HG02852 (cell line): ENCODE measurements around the gene ENTPD2.
"Not testable (repeated sequence)": the region's sequence is repeated elsewhere in the genome, so short reads cannot be mapped to it uniquely, and the experiment has no call there.

Experiments
- ATAC-seq: cut with Tn5 transposase; IDR thresholded peaks from one replicate; pipeline ENCODE4 v1.9.1; 2021; ENCODE audit warnings: mild to moderate bottlenecking, moderate library complexity; ENCODE audit not compliant: unreplicated experiment

The ENTPD2 gene

DNA sequence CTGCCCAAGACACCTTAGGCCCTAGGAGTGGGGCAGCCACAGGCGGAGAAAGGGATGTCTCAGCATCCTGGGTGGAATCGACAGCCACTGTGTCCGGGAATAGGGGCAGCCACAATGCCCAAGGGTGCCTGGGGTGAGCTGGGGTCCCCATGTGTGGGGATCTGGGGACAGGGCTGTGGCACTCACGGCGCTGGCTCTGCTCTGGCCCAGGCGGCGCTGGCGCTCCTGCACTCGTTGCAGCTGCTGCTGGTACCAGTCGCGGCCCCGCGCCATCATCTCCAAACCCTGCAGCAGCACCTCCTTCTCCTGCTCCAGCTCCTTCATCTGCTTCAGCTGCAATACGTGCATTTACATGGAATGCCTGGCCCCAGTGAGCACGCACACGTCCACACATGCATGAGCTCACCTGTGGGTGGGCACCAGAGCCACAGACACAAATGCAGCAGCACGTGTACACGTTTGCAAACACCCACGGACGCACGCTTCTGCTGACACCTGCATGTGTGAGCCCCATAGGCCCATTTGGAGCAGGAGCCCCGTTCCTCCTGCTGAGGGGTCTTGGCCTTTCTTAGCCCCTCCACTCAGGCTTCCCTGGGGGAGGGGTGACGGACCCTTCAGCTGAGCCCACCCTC is 11.6 kb upstream of the ENTPD2 start:
- no peak for ATAC-seq

DNA sequence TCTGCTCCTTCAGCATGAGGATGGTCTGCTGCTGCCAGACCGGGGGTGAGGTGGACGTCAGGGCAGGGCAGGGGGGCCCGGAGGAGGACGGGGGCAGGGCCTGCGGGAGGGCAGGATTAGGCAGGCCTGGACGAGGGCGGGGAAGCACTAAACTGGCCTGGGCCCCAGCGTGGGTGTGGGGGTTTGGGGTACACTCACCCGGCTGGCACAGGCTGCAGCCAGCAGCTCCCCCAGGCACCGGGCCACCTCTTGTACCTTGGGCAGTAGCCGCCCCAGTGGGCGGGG is 11.0 kb upstream of the ENTPD2 start:
- ATAC-seq: no peak

DNA sequence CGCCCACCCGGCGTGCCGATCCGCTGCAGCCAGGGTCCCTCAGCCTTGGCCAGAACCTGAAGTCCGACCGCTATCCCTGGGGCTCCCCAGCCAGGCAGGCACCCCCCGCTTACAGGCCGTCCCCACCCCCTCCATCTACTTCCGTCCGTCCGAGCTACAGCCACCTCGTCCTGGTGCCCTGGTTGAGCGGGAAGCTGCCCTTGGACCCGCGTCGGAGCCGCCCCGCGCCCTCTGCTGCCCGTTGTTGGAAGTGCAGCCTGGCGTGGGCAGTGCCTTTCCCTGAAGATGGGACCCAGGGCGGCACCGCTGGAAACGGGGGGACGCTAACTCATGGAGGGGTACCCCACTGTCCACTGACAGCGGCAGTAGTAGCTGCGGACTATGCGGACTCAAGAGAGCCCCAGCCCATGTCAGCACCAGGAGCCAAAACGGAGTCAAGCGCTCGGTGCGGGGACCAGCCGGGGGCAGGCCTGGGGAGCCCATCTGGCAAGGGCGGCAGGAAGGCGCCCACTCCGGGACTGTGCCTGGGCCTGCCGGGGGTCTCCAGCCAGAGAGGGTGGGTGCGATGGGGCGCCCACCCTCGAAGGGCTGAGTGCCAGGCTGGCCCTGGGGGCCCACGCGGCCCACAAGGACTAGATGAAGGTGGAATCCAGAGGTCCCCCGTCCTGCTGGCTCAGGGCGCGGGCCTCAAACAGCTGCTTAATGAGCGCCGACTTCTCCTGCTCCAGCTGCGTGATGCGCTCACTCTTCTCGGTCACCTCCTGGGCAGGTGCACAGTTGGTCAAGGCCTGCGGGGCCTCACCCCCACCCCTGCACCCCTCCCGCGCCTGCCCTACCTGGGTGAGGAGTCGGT is 10.4 kb upstream of the ENTPD2 start:
- no peak for ATAC-seq

DNA sequence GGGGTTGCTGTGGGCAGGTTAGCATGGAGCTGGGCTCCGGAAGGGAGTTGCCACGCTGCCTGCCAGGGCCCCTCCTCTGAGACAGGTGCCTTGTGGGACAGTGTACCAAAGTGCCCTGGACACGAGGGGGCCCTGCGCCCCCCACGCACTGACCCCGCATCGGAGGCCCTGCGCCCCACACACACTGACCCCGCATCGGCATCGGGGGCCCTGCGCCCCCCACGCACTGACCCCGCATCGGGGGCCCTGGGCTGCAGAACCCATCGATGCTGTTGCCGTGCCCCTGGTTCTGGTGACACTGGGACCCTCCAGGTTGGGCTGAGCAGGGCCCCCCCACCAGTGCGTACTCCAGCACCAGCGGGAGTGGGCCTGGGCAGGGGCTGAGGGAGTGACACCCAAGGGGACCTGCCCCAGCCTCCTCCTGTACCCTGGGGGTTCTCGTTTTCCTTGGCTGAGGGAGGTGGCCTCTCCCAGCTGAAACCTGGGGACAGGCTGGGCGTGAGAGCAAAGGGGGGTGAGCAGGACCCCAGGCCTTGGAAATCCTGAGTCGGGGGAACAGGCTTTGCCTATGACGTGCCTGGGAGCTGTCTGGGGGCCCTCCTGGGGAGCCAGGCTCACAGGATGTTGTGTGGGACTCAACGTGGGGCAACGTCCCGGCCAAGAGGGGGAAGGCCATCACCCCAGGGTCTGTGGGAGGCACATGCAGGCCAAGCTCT is 9.6 kb upstream of the ENTPD2 start:
- no peak for ATAC-seq

DNA sequence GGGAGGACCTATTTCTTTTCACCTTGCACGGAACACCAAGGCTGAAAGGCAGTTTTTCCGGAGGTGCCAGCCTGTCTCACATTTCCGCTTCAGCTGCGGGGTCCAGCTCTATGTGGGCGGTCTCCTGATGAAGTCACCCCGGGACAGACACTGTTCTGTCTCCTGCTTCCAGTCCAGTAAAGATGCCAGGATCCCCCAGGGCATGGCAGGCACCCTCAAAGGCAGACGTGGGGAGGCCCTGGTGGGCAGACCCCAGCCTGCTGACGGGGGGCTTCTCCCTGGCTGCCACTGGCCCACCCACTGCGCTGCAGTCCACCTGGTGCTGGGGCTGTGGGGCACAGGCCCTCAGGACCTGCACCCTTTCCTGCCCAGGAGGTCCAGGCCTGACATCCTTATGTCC is 8.9 kb upstream of the ENTPD2 start:
- not testable (repeated sequence) for ATAC-seq

DNA sequence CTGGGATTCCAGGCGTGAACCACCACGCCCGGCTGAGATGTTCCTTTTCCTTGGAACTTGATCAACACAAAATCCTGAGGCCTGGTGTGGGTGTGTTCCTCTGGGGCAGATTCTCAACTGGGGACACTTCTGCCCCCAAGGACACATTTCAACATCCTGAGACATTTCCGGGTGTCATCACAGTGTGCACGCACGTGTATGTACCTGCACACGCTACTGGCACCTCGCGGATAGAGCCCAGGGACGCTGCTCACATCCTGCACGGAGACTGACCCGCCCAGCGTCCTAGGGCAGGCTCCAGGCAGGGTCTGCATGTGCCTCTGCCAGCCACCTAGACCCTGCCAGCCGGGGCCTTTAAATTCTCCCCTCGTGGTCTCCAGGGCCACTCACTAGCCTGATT is 8.5 kb upstream of the ENTPD2 start:
- no peak for ATAC-seq

DNA sequence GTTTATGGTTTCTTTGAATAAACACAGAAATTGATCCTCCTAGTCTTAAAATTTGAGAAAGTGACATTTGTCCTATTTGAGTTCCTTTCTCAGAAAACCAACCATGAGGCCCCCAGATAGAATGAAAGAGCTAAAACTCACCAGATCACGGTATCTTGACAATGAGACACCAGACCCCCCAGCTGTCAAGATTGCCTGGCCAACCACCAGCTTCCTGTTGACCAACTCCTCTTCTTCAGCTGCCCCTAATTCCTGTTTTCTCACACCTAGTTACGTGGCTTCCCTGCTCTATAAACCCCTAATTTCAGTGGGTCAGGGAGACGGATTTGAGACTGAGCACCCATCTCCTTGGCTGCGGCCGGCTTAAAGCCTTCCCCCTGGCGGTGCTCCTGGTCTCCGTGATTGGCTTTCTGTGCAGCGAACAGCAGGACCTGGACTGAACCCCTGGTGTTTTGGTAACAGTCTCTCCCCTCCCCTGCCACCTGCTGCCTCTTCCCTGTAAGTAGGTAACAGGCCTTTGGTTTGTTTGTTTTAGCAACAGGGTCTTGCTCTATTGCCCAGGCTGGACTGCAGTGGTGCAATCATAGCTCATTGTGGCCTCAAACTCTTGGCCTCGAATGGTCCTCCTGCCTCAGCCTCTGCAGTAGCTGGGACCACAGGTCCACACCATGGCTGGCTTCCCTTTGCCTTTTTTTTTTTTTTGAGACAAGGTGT is 4.8 kb upstream of the ENTPD2 start:
- ATAC-seq: no peak

DNA sequence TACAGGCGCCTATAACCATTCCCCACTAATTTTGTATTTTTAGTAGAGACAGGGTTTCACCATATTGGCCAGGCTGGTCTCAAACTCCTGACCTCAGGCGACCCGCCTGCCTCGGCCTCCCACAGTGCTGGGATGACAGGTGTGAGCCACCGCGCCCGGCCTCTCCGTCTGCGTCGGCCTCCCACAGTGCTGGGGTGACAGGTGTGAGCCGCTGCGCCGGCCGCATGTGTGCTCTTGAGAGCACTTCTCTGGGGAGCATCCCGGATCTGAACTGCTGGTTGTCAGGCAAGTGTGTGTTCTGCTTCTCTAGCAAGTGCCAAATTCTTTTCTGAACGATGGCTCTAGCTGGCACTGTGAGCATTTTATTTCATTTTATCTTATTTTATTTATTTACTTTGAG is 3.7 kb upstream of the ENTPD2 start:
- no peak for ATAC-seq

DNA sequence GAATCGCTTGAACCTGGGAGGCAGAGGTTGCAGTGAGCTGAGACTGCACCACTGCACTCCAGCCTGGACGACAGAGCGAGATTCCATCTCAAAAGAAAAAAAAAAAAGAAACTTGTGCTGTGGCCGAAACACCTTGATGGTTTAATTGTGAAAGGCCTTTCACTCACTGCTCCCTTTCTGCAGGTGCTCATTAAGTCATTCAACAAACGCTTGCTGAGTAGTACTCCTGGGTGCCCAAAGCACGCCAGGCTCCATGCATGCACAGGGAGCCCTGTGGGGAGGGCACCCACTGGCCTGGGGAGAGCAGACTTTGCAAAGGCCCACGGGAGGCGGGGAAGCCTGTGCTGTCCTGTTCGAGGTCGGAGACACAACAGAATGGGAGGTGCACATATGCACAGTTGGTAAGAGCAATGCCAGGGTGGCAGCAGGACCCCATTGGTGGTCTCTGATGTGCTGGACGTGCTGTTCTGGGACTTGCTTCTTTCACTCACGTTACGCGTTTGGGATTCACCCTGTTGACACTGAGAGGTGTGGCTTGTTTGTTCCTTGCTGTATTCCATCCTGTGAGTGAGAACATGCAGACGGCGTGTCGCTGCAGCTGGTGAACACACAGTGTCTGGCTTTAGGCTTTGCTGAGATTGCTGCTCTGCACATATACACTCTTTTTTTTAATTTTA is 3.0 kb upstream of the ENTPD2 start:
- no peak for ATAC-seq

DNA sequence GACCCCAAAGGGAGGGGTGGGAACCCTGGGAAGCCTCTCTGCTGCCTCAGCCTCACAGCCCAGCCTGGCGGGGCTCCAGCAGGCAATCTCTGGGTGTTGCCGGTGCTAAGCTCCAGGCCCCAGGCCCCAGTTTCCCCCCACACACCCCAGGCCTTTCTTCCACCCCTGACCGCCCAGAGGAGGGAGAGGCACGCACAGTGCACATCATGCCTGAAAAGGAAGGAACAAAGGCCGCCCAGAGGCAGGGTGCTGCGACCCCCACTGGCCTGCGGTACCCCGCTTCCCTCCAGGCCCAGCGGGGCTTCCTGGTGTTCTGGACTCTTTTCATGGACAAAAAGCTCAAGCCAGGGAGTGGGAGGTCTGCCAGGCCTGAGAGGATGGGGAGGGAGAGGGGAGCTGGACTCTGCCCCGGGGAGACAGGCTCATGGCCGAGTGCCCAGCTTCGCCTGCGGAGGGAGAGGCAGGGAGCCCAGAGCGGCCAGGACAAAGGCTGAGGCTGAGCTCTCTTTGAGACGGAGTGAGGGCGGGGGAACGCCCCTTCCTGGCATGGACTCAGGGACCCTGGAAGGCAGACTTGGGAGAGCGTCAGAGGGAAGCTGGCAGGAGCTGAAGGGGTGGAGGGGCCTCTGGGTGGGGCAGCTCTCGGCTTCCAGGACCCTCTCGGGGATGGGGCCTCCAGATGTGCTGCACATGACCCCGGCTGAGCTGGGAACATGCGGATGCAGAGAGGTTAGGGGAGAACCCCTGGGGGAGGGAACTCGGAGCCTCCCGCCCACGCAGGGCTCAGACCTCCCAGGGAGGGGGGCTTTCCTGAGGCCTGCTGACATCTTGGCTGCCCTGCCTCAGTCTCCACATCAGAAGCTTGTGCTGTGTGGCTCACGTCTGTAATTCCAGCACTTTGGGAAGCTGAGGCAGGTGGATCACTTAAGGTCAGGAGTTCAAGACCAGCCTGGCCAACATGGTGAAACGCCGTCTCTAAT is 1.8 kb upstream of the ENTPD2 start:
- no peak for ATAC-seq

DNA sequence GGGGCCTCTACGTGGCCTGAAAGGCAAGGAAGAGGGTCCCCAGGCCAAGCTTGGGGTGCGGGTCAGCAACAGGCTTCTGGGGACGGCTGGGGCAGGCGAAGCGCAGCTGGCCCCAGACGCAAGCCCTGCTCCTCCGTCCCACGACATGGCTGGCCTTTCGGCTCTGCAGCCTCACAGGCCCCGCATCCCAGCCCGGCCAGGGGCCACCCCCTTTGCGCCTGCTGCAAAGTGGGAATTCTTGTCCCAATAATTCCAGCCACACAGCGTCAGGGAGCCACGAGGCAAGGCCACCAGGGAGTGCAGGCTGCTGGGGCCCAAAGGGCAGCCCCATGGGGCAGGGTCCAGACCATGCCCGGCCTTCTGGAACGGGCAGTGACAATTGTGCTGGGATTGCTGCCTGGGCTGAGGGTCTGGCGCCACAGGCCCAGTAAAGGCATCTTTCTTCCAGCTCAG is 1.1 kb upstream of the ENTPD2 start:
- no peak for ATAC-seq

DNA sequence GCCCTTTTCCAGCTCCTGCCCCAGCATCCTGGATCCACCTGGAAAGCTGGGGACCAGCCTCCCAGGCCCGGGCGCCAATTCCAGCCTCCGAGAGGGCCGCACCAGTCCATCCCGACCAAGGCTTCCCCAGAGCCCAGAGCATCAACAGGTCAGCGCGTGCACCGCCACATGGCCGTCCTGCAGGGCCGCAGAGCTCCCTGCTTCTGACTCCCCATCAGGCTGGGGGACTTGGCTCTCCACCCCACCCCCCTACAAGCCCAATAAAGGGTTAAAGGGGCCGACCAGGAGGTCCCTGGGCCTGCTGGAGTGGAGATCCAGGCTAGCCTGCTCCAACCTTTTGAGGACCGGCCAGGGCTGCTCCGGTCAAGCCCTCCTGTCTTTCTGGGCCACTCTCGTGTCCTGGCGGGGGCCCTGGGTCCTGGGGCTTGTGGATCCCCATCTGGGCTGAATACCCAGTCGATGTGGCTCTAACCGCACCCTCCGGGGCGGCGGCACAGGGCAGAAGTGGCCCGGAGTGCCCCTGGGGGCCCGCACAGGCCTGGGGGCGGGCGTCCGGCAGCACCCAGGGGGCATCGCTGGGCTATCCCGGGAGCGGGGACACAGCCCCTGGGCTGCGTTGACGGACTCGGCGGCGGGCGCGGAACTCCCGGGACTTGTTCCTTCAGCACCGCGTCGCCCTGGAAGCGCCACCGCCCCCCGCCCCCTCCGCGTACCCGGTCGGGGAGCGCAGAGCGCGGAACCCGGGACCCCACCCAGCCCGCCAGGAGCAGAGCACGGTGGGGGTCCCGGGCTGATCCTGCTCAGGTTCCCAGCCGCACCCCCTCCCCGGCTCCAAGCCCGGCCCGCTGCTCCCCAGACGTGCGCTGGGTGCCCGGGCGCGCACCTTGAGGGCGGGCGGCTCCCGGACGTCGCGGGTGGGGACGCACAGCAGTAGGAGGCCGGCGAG is 590 bp downstream of the ENTPD2 start:
- ATAC-seq: no peak

DNA sequence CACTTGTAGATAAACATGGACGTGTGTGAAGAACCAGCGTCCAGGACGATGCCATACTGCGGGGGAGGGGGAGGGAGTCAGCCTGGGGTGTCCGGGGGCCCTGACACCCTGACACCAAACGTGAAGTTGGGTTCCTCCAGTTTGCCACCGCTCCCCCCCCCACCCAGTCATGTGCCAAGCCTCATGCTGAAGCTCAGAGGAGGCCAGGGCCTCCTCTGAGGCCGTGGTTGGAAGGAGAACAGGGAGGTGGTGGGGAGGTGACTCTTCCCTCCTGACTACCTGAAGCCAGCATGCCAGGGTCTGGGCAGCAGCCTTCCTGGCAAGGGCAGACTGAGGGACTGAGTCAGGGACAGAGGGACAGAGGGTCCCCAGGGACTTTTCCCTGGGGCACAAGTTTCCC is 1.6 kb downstream of the ENTPD2 start:
- no peak for ATAC-seq

DNA sequence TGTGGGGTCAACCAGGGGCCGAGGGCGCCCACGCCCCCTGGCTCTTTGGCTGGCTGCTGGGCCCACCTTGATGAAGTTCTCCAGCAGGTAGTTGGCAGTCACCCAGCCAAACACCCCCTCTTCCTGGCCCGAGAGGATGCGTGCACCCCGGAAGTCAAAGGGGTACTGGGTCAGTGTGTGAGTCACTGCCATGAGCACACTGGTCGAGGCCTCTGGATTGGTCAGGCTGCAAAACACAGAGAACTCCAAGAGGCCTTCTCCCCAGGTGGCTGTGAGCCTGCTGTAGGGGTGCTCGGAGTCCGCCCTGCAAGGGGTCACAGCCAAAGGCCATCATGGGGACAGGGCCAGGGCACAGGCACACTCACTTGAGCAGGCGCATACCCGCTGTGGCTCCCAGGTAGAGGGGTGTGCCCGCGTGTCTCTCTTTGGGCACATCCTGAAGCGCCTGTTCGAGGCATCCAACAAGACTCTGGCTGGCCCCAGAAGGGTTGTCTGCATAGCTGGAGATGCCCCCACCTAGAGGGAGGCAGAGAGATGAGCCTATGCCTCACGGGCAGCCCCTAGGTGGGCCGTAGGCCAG is 2.6 kb downstream of the ENTPD2 start:
- no peak for ATAC-seq

DNA sequence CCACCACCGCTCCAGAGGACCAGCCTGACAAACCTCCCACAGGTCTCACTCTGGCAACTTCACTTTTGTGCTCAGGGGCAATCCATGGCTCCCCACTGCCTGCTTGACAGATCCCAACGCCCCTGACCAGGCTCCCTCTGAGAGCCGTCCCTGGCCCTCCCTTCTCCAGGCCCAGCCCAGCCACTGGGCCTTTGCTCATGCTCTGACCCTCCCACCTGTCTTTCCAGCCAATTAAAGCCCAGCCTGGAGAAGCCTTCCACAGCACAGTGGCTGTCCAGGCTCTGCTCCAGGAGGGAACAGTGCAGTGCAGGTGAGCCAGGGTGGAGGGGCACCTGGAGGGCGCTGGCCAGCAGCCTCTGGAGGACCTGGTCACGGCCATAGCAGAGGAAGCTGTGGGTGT is 3.3 kb downstream of the ENTPD2 start:
- ATAC-seq: no peak

DNA sequence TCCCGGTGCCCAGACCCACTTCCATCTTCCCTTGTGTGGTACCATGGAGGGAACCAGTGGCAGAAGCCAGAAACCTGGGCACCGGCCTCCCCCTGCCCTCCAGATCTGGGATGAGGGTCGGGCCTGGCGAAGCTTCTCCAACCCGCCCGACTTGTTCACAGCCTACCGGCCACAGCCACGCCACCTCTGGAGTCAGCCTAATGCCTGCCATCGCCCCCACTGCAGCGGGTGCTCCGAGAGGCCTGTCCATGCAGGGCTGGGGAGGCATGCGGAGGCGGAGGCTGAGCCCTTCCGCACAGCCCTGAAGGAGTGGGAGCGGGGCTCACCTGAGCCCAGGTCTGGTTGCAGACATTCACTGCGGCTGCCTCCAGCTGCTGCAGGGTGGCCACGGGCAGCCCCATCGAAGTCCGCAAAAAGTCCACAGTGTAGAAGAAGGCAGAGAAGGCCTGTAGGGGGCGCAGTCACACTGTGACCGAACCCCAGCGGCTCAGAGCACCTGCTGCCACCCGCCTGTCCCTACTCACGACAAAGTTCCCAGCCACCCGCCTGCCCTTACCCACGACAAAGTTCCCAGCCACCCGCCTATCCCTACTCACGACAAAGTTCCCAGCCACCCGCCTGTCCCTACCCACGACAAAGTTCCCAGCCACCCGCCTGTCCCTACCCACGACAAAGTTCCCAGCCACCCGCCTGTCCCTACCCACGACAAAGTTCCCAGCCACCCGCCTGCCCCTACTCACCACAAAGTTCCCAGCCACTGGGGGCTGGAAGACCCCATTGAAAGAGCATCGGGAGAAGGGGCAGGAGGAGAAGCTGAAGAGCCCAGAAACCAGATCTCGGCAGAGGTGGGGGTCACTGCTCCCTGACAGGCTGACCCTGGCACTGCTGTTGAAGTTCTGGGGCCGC is 4.1 kb downstream of the ENTPD2 start:
- ATAC-seq: no peak
